ENCODE results near the gene RIN3. TPM values are rescaled to one million over a fixed set of nuclear protein-coding genes. Genes with fewer than 3 reads are reported as not detected.

The RIN3 gene
- total and polyA plus RNA-seq, 10 of the 15 experiments (the other 5 are each of a cell fraction or from before 2014, with no cell fraction given): 0.91 to 23.3 (median 6.3) TPM

DNA sequence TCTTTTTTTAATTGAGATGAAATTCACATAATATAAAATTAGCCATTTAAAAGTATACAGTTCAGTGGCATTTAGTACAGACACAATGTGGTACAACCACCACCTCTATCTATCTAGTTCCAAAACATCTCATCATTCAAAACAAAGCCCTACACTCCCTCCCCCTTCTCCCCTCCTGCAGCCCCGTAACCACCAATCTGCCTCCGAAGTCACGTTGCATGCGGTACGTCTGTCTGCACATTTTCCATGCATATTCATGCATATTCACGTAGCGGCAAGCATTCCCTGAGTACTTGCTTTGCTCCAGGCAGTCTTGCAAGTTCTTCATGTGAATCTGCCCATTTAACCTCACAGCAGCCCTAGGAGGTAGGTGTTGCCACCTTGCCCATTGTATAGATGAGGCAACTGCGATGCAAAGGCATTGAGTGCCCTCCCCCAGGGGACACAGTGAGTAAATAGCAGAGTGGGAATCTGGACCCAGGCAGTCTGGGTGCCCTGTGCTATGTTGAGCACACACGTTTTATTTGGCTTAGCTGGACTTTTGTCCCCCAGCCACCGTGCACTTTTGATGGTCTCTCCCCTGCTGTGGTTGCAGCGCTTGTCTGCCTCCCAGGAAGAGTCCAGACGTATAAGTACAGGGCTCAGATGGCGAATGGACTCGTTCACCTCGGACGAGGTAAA is 43.4 kb downstream of the RIN3 start:
- Histone ChIP-seq H4K20me1 (ENCODE audit: control insufficient read depth, insufficient read depth) (no peaks in the 10 kb centered on the region; the same call in 1 of the 2 replicates), H3K27me3 (replicated peaks in 1 of 2; ENCODE audit: control insufficient read depth in 2 of 2, insufficient read depth in 2 of 2, low read length in 1 of 2) (no peaks in the 10 kb centered on the region), H3K9ac (ENCODE audit: control insufficient read depth, insufficient read depth, low read length) (no peak overlapping the region), H3K79me2 (ENCODE audit: control insufficient read depth, insufficient read depth, low read length) (no peaks in the 10 kb centered on the region; the same call in 1 of the 2 replicates), H3K27ac (ENCODE audit: control insufficient read depth, insufficient read depth) (no peak overlapping the region), H2AFZ (ENCODE audit: control insufficient read depth, low read depth, low read length) (no peak overlapping the region), H3K4me3 (no peak overlapping the region), H3K9me3 (replicated peaks; ENCODE audit: control insufficient read depth, insufficient read depth, low read length) (no peaks in the 10 kb centered on the region), H3K4me1 (ENCODE audit: control insufficient read depth, insufficient read depth, low read length) (peaks cover 34% of the 10 kb centered on the region), H3K36me3 (ENCODE audit: control insufficient read depth in 2 of 2, insufficient read depth in 2 of 2, low read length in 1 of 2) (peaks cover 0 to 8% of the 10 kb centered on the region in 2 experiments; a peak in 2 of 4 replicates), H3K4me2 (ENCODE audit: control insufficient read depth, insufficient read depth) (no peak overlapping the region)
- DNase-seq (ENCODE audit: low read depth, low spot score) (no peak), ATAC-seq (no peak), FAIRE-seq (no peak)
- RAD21 ChIA-PET (ENCODE audit: unreplicated experiment): interaction anchor here (1.2 to 2.2 kb wide), 4 partner anchors 12 to 120 kb away, joined by 3 to 12 read pairs (median 6); no protein-coding TSS in a partner anchor
- WGBS (ENCODE audit: insufficient coverage, insufficient replicate concordance, low lambda C conversion rate, missing lambda C conversion rate): 98% methylated on average over 16 of the region's 16 CpGs
- TF ChIP-seq SRF (IDR thresholded peaks at IDR 0.05; ENCODE audit: low read depth in 2 of 2, low read length in 2 of 2): no peak
- TF ChIP-seq EGR1 (IDR thresholded peaks at IDR 0.05; ENCODE audit: borderline replicate concordance in 1 of 2, low read depth in 2 of 2, low read length in 2 of 2): peak in 1 of 2 experiments; percentile 14; a peak in 1 of 3 replicates
- CTCF ChIA-PET: interaction anchor here (2.4 to 2.7 kb wide), 2 partner anchors 11 to 33 kb away, joined by 5 to 6 read pairs; no protein-coding TSS in a partner anchor
- intact Hi-C loops (cut with micrococcal nuclease; ENCODE audit: unreplicated experiment): no loop called here
- TSS peak; percentile 26 for BruUV-seq (replicated peaks)
- SMC1A ChIA-PET (ENCODE audit: uncharacterized antibody, unreplicated experiment): interaction anchor here (0.9 to 2.9 kb wide), 5 partner anchors 9 to 30 kb away, joined by 3 to 14 read pairs (median 5); no protein-coding TSS in a partner anchor
- POLR2A ChIA-PET: interaction anchor here (0.9 to 1.6 kb wide), 4 partner anchors 10 to 28 kb away, joined by 3 to 7 read pairs (median 4); no protein-coding TSS in a partner anchor
- in situ Hi-C loops (cut with MboI): no loop called here

DNA sequence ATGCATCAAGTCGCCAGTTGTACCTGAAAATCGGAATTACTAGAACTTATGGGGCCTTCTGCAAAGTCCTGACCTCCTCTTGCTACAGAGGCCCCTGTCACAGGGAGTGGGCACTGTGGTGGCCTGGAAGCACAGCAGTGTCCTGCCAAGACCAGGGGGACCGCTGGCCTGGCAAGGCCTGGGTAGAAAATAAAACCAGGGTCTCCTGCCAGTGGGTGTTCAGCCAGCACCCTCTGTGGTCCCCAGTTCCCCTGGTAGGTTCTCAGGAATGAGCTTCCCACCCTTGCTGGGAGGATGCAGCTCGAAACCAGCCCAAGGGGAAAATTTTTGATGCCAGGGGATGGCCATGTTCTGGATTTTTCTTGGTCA is 43.9 kb downstream of the RIN3 start:
- ATAC-seq (no peak), DNase-seq (ENCODE audit: low read depth, low spot score) (no peak), FAIRE-seq (no peak)
- ChIA-PET SMC1A (ENCODE audit: uncharacterized antibody, unreplicated experiment) (interaction anchor here (1.8 kb wide), 1 partner anchor 11 kb away, joined by 11 read pairs; no protein-coding TSS in a partner anchor), RAD21 (ENCODE audit: unreplicated experiment) (no interaction called here), CTCF (interaction anchor here (1.0 kb wide), 1 partner anchor 32 kb away, joined by 3 read pairs; no protein-coding TSS in a partner anchor), POLR2A (no interaction called here)
- H3K27ac ChIP-seq (ENCODE audit: control insufficient read depth, insufficient read depth): no peak overlapping the region
- no peaks in the 10 kb centered on the region; the same call in 1 of the 2 replicates for H3K79me2 ChIP-seq (ENCODE audit: control insufficient read depth, insufficient read depth, low read length)
- intact Hi-C loops (cut with micrococcal nuclease; ENCODE audit: unreplicated experiment): no loop called here
- H4K20me1 ChIP-seq (ENCODE audit: control insufficient read depth, insufficient read depth): no peaks in the 10 kb centered on the region; the same call in 1 of the 2 replicates
- 95% methylated on average over 4 of the region's 4 CpGs for WGBS (ENCODE audit: insufficient coverage, insufficient replicate concordance, low lambda C conversion rate, missing lambda C conversion rate)
- no peak overlapping the region for H3K4me3 ChIP-seq
- no peaks in the 10 kb centered on the region for H3K9me3 ChIP-seq (replicated peaks; ENCODE audit: control insufficient read depth, insufficient read depth, low read length)
- no peak overlapping the region for H3K9ac ChIP-seq (ENCODE audit: control insufficient read depth, insufficient read depth, low read length)
- H3K36me3 ChIP-seq (ENCODE audit: control insufficient read depth in 2 of 2, insufficient read depth in 2 of 2, low read length in 1 of 2): peaks cover 0 to 8% of the 10 kb centered on the region in 2 experiments; a peak in 2 of 4 replicates
- no peaks in the 10 kb centered on the region for H3K27me3 ChIP-seq (replicated peaks in 1 of 2; ENCODE audit: control insufficient read depth in 2 of 2, insufficient read depth in 2 of 2, low read length in 1 of 2)
- H2AFZ ChIP-seq (ENCODE audit: control insufficient read depth, low read depth, low read length): no peak overlapping the region
- BruUV-seq (replicated peaks): no TSS peak
- H3K4me2 ChIP-seq (ENCODE audit: control insufficient read depth, insufficient read depth): no peak overlapping the region
- in situ Hi-C loops (cut with MboI): no loop called here
- H3K4me1 ChIP-seq (ENCODE audit: control insufficient read depth, insufficient read depth, low read length): peaks cover 29% of the 10 kb centered on the region
- TF ChIP-seq ESRRA (IDR thresholded peaks at IDR 0.05; ENCODE audit: low read length): no peak
- no peak for TF ChIP-seq SREBF1 (IDR thresholded peaks at IDR 0.05; ENCODE audit: low read length)
- TF ChIP-seq HDGF (IDR thresholded peaks at IDR 0.05): no peak
- TF ChIP-seq BRCA1 (IDR thresholded peaks at IDR 0.05; ENCODE audit: low read depth, low read length): no peak
- no peak for TF ChIP-seq BACH1 (IDR thresholded peaks at IDR 0.05; ENCODE audit: borderline replicate concordance)
- no peak for TF ChIP-seq WRNIP1 (IDR thresholded peaks at IDR 0.05; ENCODE audit: borderline replicate concordance, low read depth, low read length)
- TF ChIP-seq, protein P1, sequence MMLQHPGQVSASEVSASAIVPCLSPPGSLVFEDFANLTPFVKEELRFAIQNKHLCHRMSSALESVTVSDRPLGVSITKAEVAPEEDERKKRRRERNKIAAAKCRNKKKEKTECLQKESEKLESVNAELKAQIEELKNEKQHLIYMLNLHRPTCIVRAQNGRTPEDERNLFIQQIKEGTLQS (IDR thresholded peaks at IDR 0.05; ENCODE audit: borderline replicate concordance, extremely low read depth, low read depth, low read length): no peak
- TF ChIP-seq, protein P2, sequence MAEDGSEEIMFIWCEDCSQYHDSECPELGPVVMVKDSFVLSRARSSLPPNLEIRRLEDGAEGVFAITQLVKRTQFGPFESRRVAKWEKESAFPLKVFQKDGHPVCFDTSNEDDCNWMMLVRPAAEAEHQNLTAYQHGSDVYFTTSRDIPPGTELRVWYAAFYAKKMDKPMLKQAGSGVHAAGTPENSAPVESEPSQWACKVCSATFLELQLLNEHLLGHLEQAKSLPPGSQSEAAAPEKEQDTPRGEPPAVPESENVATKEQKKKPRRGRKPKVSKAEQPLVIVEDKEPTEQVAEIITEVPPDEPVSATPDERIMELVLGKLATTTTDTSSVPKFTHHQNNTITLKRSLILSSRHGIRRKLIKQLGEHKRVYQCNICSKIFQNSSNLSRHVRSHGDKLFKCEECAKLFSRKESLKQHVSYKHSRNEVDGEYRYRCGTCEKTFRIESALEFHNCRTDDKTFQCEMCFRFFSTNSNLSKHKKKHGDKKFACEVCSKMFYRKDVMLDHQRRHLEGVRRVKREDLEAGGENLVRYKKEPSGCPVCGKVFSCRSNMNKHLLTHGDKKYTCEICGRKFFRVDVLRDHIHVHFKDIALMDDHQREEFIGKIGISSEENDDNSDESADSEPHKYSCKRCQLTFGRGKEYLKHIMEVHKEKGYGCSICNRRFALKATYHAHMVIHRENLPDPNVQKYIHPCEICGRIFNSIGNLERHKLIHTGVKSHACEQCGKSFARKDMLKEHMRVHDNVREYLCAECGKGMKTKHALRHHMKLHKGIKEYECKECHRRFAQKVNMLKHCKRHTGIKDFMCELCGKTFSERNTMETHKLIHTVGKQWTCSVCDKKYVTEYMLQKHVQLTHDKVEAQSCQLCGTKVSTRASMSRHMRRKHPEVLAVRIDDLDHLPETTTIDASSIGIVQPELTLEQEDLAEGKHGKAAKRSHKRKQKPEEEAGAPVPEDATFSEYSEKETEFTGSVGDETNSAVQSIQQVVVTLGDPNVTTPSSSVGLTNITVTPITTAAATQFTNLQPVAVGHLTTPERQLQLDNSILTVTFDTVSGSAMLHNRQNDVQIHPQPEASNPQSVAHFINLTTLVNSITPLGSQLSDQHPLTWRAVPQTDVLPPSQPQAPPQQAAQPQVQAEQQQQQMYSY (CRISPR knock-in tag; IDR thresholded peaks at IDR 0.05): no peak
- TF ChIP-seq BCL11A (IDR thresholded peaks at IDR 0.05; ENCODE audit: low read depth, low read length): no peak
- no peak for TF ChIP-seq CHD4 (IDR thresholded peaks at IDR 0.05)
- no peak for TF ChIP-seq CBFB (IDR thresholded peaks at IDR 0.05; ENCODE audit: low read depth)
